CD4-positive, alpha-beta T cell (primary cell): Measurements from ENCODE around the gene MICAL3. TPM values are rescaled to one million over a fixed set of nuclear protein-coding genes. Genes with fewer than 3 reads are reported as not detected.

ENCODE experiments used
- ATAC-seq: fragments of 200-7000 bp; cut with Tn5 transposase; one replicate; pipeline ENCODE4 v1.10.0; 2022; ENCODE audit warnings: mild to moderate bottlenecking; ENCODE audit not compliant: poor library complexity
- CTCF ChIA-PET: fragments of 350-600 bp; sonication (Branson Sonifier 250); formaldehyde crosslinking; loops from one replicate; lab custom pipeline; 2021; ENCODE audit warnings: antibody characterized with exemption, inconsistent platforms; lab: Charles Lee
- POLR2A ChIA-PET: fragments of 350-600 bp; sonication (Branson Sonifier 250); formaldehyde crosslinking; loops from one replicate; lab custom pipeline; 2021; ENCODE audit warnings: antibody characterized with exemption, inconsistent platforms; lab: Charles Lee
- DNase-seq, 14 experiments: peaks; one replicate each; pipeline ENCODE4 v3.0.0-alpha.2; 2013 to 2020; ENCODE audit warnings: mixed read lengths in 2 of 14
- H3K27ac ChIP-seq, 2 donors: one replicate each; pipeline versions ENCODE4 v1.5.1 to v1.7.0; 2013; ENCODE audit warnings: low read length in 2 of 2, low read depth in 1 of 2, mild to moderate bottlenecking in 1 of 2
- H3K27me3 ChIP-seq, 2 experiments: 1 replicate in 1 of 2; 2 replicates in 1 of 2; pipeline versions ENCODE4 v1.6.1 to v1.7.0; 2013; ENCODE audit warnings: low read length in 2 of 2, control low read depth in 1 of 2, mild to moderate bottlenecking in 1 of 2, moderate library complexity in 1 of 2; ENCODE audit not compliant: insufficient read depth in 2 of 2, control insufficient read depth in 1 of 2
- H3K36me3 ChIP-seq: one replicate; pipeline ENCODE4 v1.6.1; 2013; ENCODE audit warnings: low read length, control low read depth; ENCODE audit not compliant: insufficient read depth
- H3K4me1 ChIP-seq: one replicate; pipeline ENCODE4 v1.6.1; 2013; ENCODE audit warnings: low read length, control low read depth; ENCODE audit not compliant: insufficient read depth
- H3K4me3 ChIP-seq: one replicate; pipeline ENCODE4 v1.5.1; 2013; ENCODE audit warnings: mild to moderate bottlenecking, low read length, moderate library complexity
- H3K9me3 ChIP-seq, 2 experiments: 1 replicate in 1 of 2; 2 replicates in 1 of 2; pipeline versions ENCODE4 v1.6.1 to v1.7.0; 2013; ENCODE audit warnings: low read length in 2 of 2, mild to moderate bottlenecking in 2 of 2, control low read depth in 1 of 2, moderate library complexity in 1 of 2; ENCODE audit not compliant: control insufficient read depth in 1 of 2, insufficient read depth in 1 of 2
- H3K27ac Mint-ChIP-seq: one replicate; pipeline ENCODE4 v1.8.0; 2020; ENCODE audit warnings: mixed read lengths
- H3K27me3 Mint-ChIP-seq: one replicate; pipeline ENCODE4 v1.8.0; 2021; ENCODE audit warnings: mixed read lengths
- H3K36me3 Mint-ChIP-seq: one replicate; pipeline ENCODE4 v1.8.0; 2021; ENCODE audit warnings: low read depth, mixed read lengths
- H3K4me1 Mint-ChIP-seq: one replicate; pipeline ENCODE4 v1.8.0; 2021; ENCODE audit warnings: low read depth, mixed read lengths
- H3K4me3 Mint-ChIP-seq: one replicate; pipeline ENCODE4 v1.8.0; 2020; ENCODE audit warnings: mild to moderate bottlenecking, mixed read lengths
- H3K9me3 Mint-ChIP-seq: one replicate; pipeline ENCODE4 v1.8.0; 2020; ENCODE audit warnings: mixed read lengths
- CTCF ChIP-seq: fragments of 200-600 bp; IDR thresholded peaks from one replicate; pipeline ENCODE4 v1.8.0; 2022; ENCODE audit warnings: antibody characterized with exemption, mild to moderate bottlenecking
- intact Hi-C, 2 experiments: fragments of 100-400 bp; cut with DNase I in 1 of 2; cut with micrococcal nuclease in 1 of 2; formaldehyde crosslinking; loops; one replicate each; pipeline versions ENCODE4 v1.15.1 to v1.9.0; 2023 to 2025; cut with DNase I, micrococcal nuclease
- total RNA-seq, 174 experiments: library from RNA in 2 of 174; stranded (reverse) in 2 of 174; gene quantifications; one replicate each; pipeline ENCODE4 v1.2.3 and lab custom pipeline; 2021 to 2026

Gene MICAL3
- total RNA-seq, 2 experiments from 2014 or later: 9.4 to 9.9 TPM

GRCh38 chr22:17955590-17956379 is 68.6 kb downstream of the MICAL3 start:
- Mint-ChIP-seq H3K27ac (no peak overlapping the region), H3K9me3 (no peaks in the 10 kb centered on the region), H3K36me3 (no peaks in the 10 kb centered on the region), H3K27me3 (no peaks in the 10 kb centered on the region), H3K4me1 (no peaks in the 10 kb centered on the region), H3K4me3 (no peak overlapping the region)
- intact Hi-C loops: no loop called here
- Histone ChIP-seq H3K27ac (no peak overlapping the region), H3K4me3 (no peak overlapping the region), H3K27me3 (no peaks in the 10 kb centered on the region), H3K9me3 (no peaks in the 10 kb centered on the region), H3K36me3 (no peaks in the 10 kb centered on the region), H3K4me1 (no peaks in the 10 kb centered on the region)
- ChIA-PET POLR2A (no interaction called here), CTCF (no interaction called here)
- no peak for ATAC-seq
- TF ChIP-seq CTCF: no peak
- no peak for DNase-seq

GRCh38 chr22:17954860-17955587 is 69.3 kb downstream of the MICAL3 start:
- Histone ChIP-seq H3K4me3 (no peak overlapping the region), H3K27me3 (no peaks in the 10 kb centered on the region), H3K4me1 (no peaks in the 10 kb centered on the region), H3K36me3 (no peaks in the 10 kb centered on the region), H3K9me3 (no peaks in the 10 kb centered on the region), H3K27ac (no peak overlapping the region)
- no peaks in the 10 kb centered on the region for H3K4me1 Mint-ChIP-seq
- H3K36me3 Mint-ChIP-seq: no peaks in the 10 kb centered on the region
- no peak for TF ChIP-seq CTCF
- no peaks in the 10 kb centered on the region for H3K9me3 Mint-ChIP-seq
- ChIA-PET POLR2A (no interaction called here), CTCF (no interaction called here)
- ATAC-seq (no peak), DNase-seq (no peak)
- H3K4me3 Mint-ChIP-seq: no peak overlapping the region
- no peak overlapping the region for H3K27ac Mint-ChIP-seq
- H3K27me3 Mint-ChIP-seq: no peaks in the 10 kb centered on the region
- intact Hi-C loops: no loop called here

- no peak for TF ChIP-seq CTCF
- no peaks in the 10 kb centered on the region for H3K36me3 ChIP-seq
- ATAC-seq (no peak), DNase-seq (no peak)
- H3K4me3 ChIP-seq: no peak overlapping the region
- Mint-ChIP-seq H3K4me1 (no peaks in the 10 kb centered on the region), H3K4me3 (no peak overlapping the region), H3K9me3 (no peaks in the 10 kb centered on the region), H3K27me3 (no peaks in the 10 kb centered on the region), H3K36me3 (no peaks in the 10 kb centered on the region), H3K27ac (no peak overlapping the region)
- no peaks in the 10 kb centered on the region for H3K27me3 ChIP-seq
- no peaks in the 10 kb centered on the region for H3K4me1 ChIP-seq
- ChIA-PET POLR2A (no interaction called here), CTCF (no interaction called here)
- intact Hi-C loops: no loop called here
- H3K9me3 ChIP-seq: no peaks in the 10 kb centered on the region
- H3K27ac ChIP-seq: no peak overlapping the region
Observed at GRCh38 chr22:17954200-17954859, 70.0 kb downstream of the MICAL3 start.
